ENCODE data around the gene PLEKHO2.

Gene PLEKHO2

DNA sequence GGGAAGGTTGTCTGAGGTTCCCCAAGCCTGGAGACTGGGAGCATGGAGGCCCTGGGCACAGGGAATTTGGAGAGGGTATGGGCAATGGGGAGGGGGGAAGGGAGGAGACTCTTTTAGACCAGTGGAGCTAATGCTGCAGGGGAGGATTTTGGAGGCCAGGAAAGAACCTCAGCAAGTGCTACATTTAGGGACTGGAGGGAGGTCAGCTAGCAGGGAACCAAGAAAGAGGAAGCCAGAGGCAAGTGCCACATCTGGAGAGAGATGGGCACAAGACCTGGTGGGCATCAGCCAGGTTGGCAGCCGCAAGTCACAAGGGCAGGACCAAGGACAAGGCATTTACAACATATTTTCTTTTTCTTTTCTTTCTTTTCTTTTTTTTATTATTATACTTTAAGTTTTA lies 20.7 kb downstream of the PLEKHO2 start:
- H3K36me3 ChIP-seq (ENCODE audit: low read depth): peaks cover 4% of the 10 kb centered on the region

DNA sequence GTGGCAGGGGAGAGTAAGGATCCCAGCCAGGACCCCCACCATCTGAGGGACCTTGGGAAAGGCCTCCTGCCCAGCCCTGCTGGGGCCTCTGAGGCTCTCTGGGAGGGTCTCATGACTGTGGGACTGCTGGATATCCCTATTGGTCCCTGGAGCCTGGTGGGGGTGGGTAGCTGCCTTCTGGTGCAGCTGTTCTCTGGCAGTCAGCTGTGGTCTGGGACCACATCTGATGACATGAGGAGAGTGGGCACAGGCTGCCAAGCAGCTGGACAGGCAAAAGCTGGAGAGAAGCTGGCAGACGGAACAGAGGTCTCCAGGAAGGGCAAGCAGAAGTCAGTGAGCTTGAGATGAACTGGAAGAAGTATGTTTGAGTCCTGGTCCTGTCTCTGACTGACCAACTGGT lies 22.4 kb downstream of the PLEKHO2 start:
- Histone ChIP-seq H3K4me3 (ENCODE audit: severe bottlenecking) (no peak overlapping the region), H3K36me3 (ENCODE audit: low read depth) (no peaks in the 10 kb centered on the region; the same call in 1 of the 2 replicates), H3K9me3 (ENCODE audit: severe bottlenecking) (no peaks in the 10 kb centered on the region), H3K27ac (ENCODE audit: poor library complexity, severe bottlenecking) (no peak overlapping the region), H3K27me3 (ENCODE audit: insufficient read depth, poor library complexity, severe bottlenecking) (no peaks in the 10 kb centered on the region), H3K4me1 (ENCODE audit: insufficient read depth, poor library complexity, severe bottlenecking) (no peaks in the 10 kb centered on the region)
- TF ChIP-seq, protein P1, sequence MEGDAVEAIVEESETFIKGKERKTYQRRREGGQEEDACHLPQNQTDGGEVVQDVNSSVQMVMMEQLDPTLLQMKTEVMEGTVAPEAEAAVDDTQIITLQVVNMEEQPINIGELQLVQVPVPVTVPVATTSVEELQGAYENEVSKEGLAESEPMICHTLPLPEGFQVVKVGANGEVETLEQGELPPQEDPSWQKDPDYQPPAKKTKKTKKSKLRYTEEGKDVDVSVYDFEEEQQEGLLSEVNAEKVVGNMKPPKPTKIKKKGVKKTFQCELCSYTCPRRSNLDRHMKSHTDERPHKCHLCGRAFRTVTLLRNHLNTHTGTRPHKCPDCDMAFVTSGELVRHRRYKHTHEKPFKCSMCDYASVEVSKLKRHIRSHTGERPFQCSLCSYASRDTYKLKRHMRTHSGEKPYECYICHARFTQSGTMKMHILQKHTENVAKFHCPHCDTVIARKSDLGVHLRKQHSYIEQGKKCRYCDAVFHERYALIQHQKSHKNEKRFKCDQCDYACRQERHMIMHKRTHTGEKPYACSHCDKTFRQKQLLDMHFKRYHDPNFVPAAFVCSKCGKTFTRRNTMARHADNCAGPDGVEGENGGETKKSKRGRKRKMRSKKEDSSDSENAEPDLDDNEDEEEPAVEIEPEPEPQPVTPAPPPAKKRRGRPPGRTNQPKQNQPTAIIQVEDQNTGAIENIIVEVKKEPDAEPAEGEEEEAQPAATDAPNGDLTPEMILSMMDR (IDR thresholded peaks at IDR 0.05; ENCODE audit: poor library complexity, severe bottlenecking): no peak
- ATAC-seq (ENCODE audit: low read depth): no peak
- no peak for DNase-seq (ENCODE audit: low spot score)

More for the DNA sequence above, 20.7 kb downstream of the PLEKHO2 start:
- no peak overlapping the region for H3K4me3 ChIP-seq (ENCODE audit: severe bottlenecking)
- TF ChIP-seq, protein P1 (IDR thresholded peaks at IDR 0.05; ENCODE audit: poor library complexity, severe bottlenecking): no peak
- no peaks in the 10 kb centered on the region for H3K4me1 ChIP-seq (ENCODE audit: insufficient read depth, poor library complexity, severe bottlenecking)
- no peak for DNase-seq (ENCODE audit: low spot score)
- ATAC-seq (ENCODE audit: low read depth): no peak
- no peaks in the 10 kb centered on the region for H3K27me3 ChIP-seq (ENCODE audit: insufficient read depth, poor library complexity, severe bottlenecking)
- no peaks in the 10 kb centered on the region for H3K9me3 ChIP-seq (ENCODE audit: severe bottlenecking)
- H3K27ac ChIP-seq (ENCODE audit: poor library complexity, severe bottlenecking): no peak overlapping the region

DNA sequence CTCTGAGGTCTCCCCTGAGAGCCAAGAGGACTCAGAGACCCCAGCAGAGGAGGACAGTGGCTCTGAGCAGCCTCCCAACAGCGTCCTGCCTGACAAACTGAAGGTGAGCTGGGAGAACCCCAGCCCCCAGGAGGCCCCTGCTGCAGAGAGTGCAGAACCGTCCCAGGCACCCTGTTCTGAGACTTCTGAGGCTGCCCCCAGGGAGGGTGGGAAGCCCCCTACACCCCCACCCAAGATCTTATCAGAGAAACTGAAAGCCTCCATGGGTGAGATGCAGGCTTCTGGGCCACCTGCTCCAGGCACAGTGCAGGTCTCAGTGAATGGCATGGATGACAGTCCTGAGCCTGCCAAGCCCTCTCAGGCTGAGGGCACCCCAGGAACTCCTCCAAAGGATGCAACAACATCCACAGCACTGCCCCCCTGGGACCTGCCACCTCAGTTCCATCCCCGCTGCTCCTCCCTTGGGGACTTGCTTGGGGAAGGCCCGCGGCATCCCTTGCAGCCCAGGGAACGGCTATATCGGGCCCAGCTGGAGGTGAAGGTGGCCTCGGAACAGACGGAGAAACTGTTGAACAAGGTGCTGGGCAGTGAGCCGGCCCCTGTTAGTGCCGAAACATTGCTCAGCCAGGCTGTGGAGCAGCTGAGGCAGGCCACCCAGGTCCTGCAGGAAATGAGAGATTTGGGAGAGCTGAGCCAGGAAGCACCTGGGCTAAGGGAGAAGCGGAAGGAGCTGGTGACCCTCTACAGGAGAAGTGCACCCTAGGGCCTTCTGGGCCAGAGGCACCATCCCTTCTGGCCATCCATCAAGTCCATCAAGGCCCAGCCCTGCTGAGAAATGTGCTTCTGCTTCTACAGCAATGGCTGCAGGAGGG lies 23.6 kb downstream of the PLEKHO2 start:
- Histone ChIP-seq H3K4me1 (ENCODE audit: insufficient read depth, poor library complexity, severe bottlenecking) (no peaks in the 10 kb centered on the region), H3K27ac (ENCODE audit: poor library complexity, severe bottlenecking) (no peak overlapping the region), H3K27me3 (ENCODE audit: insufficient read depth, poor library complexity, severe bottlenecking) (no peaks in the 10 kb centered on the region), H3K9me3 (ENCODE audit: severe bottlenecking) (no peaks in the 10 kb centered on the region), H3K36me3 (ENCODE audit: low read depth) (no peaks in the 10 kb centered on the region; the same call in 1 of the 2 replicates), H3K4me3 (ENCODE audit: severe bottlenecking) (no peak overlapping the region)
- TF ChIP-seq, protein P1 (IDR thresholded peaks at IDR 0.05; ENCODE audit: poor library complexity, severe bottlenecking): no peak
- ATAC-seq (ENCODE audit: low read depth) (no peak), DNase-seq (ENCODE audit: low spot score) (no peak)

DNA sequence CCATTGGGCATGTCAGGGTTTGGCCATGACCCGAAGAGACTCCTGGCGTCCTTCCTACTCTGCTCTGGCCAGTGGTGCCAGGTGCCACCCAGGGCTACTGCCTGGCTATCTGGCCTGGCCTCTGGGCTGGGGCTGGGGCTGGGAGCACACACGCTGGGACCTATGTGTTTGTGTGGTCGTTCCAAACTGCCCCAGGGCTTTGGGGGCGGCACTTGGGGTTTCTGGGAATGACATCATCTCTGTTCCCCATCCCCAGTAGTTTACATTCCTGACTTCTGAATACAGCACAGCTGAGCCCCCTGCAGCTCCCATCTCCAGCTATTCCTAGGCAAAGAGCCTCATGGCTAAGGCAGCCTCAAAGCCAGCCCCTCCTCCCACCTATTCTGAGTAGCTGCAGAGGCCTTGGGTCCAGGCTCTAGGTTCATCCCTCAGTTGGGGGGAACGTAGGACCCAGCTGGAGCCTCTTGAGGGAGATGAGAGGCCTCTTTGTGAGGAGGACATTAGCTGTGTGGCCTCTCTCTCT lies 24.3 kb downstream of the PLEKHO2 start:
- H3K4me1 ChIP-seq (ENCODE audit: insufficient read depth, poor library complexity, severe bottlenecking): no peaks in the 10 kb centered on the region
- H3K9me3 ChIP-seq (ENCODE audit: severe bottlenecking): no peaks in the 10 kb centered on the region
- H3K4me3 ChIP-seq (ENCODE audit: severe bottlenecking): no peak overlapping the region
- DNase-seq (ENCODE audit: low spot score) (no peak), ATAC-seq (ENCODE audit: low read depth) (peak; percentile 35)
- TF ChIP-seq, protein P1 (IDR thresholded peaks at IDR 0.05; ENCODE audit: poor library complexity, severe bottlenecking): no peak
- H3K36me3 ChIP-seq (ENCODE audit: low read depth): no peaks in the 10 kb centered on the region
- no peaks in the 10 kb centered on the region for H3K27me3 ChIP-seq (ENCODE audit: insufficient read depth, poor library complexity, severe bottlenecking)
- H3K27ac ChIP-seq (ENCODE audit: poor library complexity, severe bottlenecking): no peak overlapping the region

DNA sequence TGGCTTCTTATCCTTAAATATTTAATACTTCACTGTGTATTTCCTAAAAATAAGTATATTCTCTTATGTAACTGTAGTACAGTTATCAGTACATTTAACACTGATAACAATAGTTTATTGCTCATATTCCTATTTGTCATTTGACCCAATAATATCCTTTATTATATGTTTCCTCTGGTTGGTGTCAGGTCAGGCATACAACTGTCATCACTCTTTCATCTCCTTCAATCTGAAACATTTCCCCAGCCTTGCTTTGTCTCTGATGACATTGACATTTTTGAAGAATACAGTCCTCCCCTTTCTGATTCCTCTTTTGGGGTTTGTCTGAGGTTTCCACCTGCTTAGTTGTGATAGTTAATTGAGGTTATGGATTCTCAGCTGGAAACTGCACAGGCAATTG lies 27.8 kb downstream of the PLEKHO2 start:
- TF ChIP-seq, protein P1 (IDR thresholded peaks at IDR 0.05; ENCODE audit: poor library complexity, severe bottlenecking): no peak
- no peak for DNase-seq (ENCODE audit: low spot score)
- H3K27me3 ChIP-seq (ENCODE audit: insufficient read depth, poor library complexity, severe bottlenecking): no peaks in the 10 kb centered on the region
- no peaks in the 10 kb centered on the region for H3K4me1 ChIP-seq (ENCODE audit: insufficient read depth, poor library complexity, severe bottlenecking)
- no peak overlapping the region for H3K27ac ChIP-seq (ENCODE audit: poor library complexity, severe bottlenecking)
- ATAC-seq (ENCODE audit: low read depth): no peak
- no peaks in the 10 kb centered on the region for H3K36me3 ChIP-seq (ENCODE audit: low read depth)
- H3K9me3 ChIP-seq (ENCODE audit: severe bottlenecking): no peaks in the 10 kb centered on the region
- no peak overlapping the region for H3K4me3 ChIP-seq (ENCODE audit: severe bottlenecking)
